HUES48 (cell line): ENCODE data around the gene GRID2IP.
"Not testable (repeated sequence)": the region's sequence is repeated elsewhere in the genome, so short reads cannot be mapped to it uniquely, and the experiment has no call there.

Source experiments
- H3K27ac ChIP-seq: one replicate; pipeline ENCODE4 v1.7.0; 2013; ENCODE audit warnings: low read depth, low read length, inconsistent platforms
- H3K27me3 ChIP-seq: 2 replicates; pipeline ENCODE4 v1.6.1; 2013; ENCODE audit warnings: mild to moderate bottlenecking, low read length; ENCODE audit not compliant: control insufficient read depth, insufficient read depth
- H3K36me3 ChIP-seq: 2 replicates; pipeline ENCODE4 v1.6.1; 2013; ENCODE audit warnings: low read length; ENCODE audit not compliant: control insufficient read depth, insufficient read depth
- H3K4me1 ChIP-seq: 2 replicates; pipeline ENCODE4 v1.6.1; 2013; ENCODE audit warnings: mild to moderate bottlenecking, low read length; ENCODE audit not compliant: control insufficient read depth, insufficient read depth
- H3K4me3 ChIP-seq: 2 replicates; pipeline ENCODE4 v1.5.1; 2013; ENCODE audit warnings: mild to moderate bottlenecking, low read depth, low read length
- H3K9ac ChIP-seq: 2 replicates; pipeline ENCODE4 v1.6.1; 2013; ENCODE audit warnings: mild to moderate bottlenecking, low read depth, low read length, moderate library complexity
- H3K9me3 ChIP-seq: 2 replicates; pipeline ENCODE4 v1.6.1; 2013; ENCODE audit warnings: low read length; ENCODE audit not compliant: control insufficient read depth, insufficient read depth

GRID2IP gene

DNA sequence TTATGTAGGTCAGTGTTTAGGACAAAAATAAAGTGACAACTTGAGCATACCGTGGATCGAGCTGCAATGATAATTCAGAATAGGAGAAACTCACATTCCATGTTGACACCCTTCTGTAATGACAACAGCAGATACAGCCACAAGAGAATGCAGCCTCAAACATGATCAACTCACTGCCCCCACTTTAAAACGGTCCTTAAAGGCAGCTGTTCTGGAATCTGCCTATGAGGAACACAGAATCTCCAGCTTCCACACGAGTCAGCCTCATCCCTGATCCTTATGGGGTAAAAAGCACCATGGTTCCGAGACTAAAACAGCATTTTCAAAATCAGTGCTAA, 71.0 kb downstream of the GRID2IP start:
- H3K4me3 ChIP-seq: no peak overlapping the region
- no peaks in the 10 kb centered on the region for H3K27me3 ChIP-seq
- H3K27ac ChIP-seq: no peak overlapping the region
- H3K9ac ChIP-seq: no peak overlapping the region
- peaks cover 19% of the 10 kb centered on the region; the same call in 1 of the 2 replicates for H3K36me3 ChIP-seq
- H3K9me3 ChIP-seq: no peaks in the 10 kb centered on the region
- no peaks in the 10 kb centered on the region for H3K4me1 ChIP-seq

DNA sequence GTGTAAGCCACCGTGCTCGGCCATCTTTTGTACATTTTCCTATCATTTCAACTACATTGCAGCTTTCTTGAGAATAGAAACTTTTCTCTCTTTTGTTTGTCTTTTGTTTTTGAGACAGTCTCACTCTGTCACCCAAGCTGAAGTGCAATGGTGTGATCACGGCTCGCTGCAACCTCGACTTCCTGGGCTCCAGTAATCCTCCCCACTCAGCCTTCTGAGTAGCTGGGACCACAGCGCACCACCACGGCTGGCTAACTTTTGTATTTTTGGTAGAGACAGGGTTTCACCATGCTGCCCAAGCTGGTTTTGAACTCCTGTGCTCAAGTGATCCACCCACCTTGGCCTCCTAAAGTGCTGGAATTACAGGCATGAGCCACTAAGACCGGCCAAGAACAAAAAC, 72.2 kb downstream of the GRID2IP start:
- Histone ChIP-seq H3K9me3 (no peaks in the 10 kb centered on the region), H3K9ac (no peak overlapping the region), H3K4me1 (no peaks in the 10 kb centered on the region), H3K4me3 (no peak overlapping the region), H3K27me3 (no peaks in the 10 kb centered on the region), H3K27ac (no peak overlapping the region), H3K36me3 (peaks cover 20% of the 10 kb centered on the region; the same call in 1 of the 2 replicates)

DNA sequence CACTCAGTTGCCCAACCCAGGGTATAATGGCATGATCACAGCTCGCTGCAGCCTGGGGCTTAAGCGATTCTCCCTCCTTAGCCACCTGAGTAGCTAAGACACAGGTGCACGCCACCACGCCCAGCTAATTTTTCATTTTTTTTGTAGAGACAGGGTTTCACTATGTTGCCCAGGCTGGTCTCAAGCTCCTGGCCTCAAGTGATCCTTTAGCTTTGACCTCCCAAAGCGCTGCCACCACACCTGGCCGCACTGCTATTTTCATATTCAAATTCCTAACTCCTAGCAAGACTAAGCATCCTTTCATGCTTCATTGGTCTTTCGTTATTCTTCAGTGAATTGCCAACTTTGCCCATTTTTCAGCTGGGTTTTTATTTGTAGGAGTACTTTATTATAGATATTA, 73.1 kb downstream of the GRID2IP start:
- Histone ChIP-seq H3K27me3 (no peaks in the 10 kb centered on the region), H3K9ac (no peak overlapping the region), H3K27ac (no peak overlapping the region), H3K4me3 (no peak overlapping the region), H3K4me1 (no peaks in the 10 kb centered on the region), H3K9me3 (no peaks in the 10 kb centered on the region), H3K36me3 (peaks cover 29% of the 10 kb centered on the region)

GRCh38 chr7:6477318-6477660, 74.0 kb downstream of the GRID2IP start:
- no peaks in the 10 kb centered on the region for H3K9me3 ChIP-seq
- H3K36me3 ChIP-seq: peaks cover 35% of the 10 kb centered on the region
- no peaks in the 10 kb centered on the region for H3K4me1 ChIP-seq
- H3K27ac ChIP-seq: no peak overlapping the region
- no peaks in the 10 kb centered on the region for H3K27me3 ChIP-seq
- no peak overlapping the region for H3K9ac ChIP-seq
- H3K4me3 ChIP-seq: no peak overlapping the region

GRCh38 chr7:6476596-6477317, 74.5 kb downstream of the GRID2IP start:
- Histone ChIP-seq H3K36me3 (peaks cover 37% of the 10 kb centered on the region), H3K4me3 (no peak overlapping the region), H3K4me1 (no peaks in the 10 kb centered on the region), H3K27ac (no peak overlapping the region), H3K27me3 (no peaks in the 10 kb centered on the region), H3K9me3 (no peaks in the 10 kb centered on the region), H3K9ac (no peak overlapping the region)

GRCh38 chr7:6475433-6476186, 75.7 kb downstream of the GRID2IP start:
- peaks cover 35% of the 10 kb centered on the region for H3K36me3 ChIP-seq
- no peaks in the 10 kb centered on the region for H3K27me3 ChIP-seq
- no peak overlapping the region for H3K9ac ChIP-seq
- no peaks in the 10 kb centered on the region for H3K4me1 ChIP-seq
- H3K27ac ChIP-seq: no peak overlapping the region
- H3K4me3 ChIP-seq: no peak overlapping the region
- no peaks in the 10 kb centered on the region for H3K9me3 ChIP-seq

DNA sequence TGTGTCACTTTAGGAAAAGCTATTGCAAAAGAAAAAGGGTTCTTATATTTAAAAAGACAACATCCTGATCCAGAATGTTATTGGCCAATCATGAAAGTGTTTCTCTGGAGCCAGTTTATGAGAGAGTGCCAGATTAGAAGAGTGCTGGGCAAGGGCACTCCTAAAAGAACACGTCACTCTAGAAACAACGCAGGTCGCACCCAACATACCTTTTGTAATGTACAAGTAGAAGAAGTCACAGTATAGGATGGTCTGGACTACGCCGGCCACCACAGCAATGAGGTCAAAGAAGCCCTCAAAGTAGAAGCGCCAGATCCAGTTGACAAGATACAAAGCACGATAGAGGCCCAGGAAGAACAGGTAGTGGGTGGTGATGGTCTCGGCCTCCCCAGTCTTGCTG, 85.4 kb downstream of the GRID2IP start:
- H3K4me3 ChIP-seq: no peak overlapping the region
- no peak overlapping the region for H3K27ac ChIP-seq
- H3K4me1 ChIP-seq: no peaks in the 10 kb centered on the region
- peaks cover 76% of the 10 kb centered on the region for H3K36me3 ChIP-seq
- 0 out of 2 replicates have a peak, but pooled peaks cover 3% of the 10 kb centered on the region for H3K9me3 ChIP-seq
- no peaks in the 10 kb centered on the region for H3K27me3 ChIP-seq
- H3K9ac ChIP-seq: no peak overlapping the region

GRCh38 chr7:6463609-6464008, 87.7 kb downstream of the GRID2IP start:
- not testable (repeated sequence) for H3K4me3 ChIP-seq, H3K27ac ChIP-seq, H3K9me3 ChIP-seq, H3K27me3 ChIP-seq, H3K4me1 ChIP-seq, H3K9ac ChIP-seq
- peaks cover 63% of the 10 kb centered on the region for H3K36me3 ChIP-seq

DNA sequence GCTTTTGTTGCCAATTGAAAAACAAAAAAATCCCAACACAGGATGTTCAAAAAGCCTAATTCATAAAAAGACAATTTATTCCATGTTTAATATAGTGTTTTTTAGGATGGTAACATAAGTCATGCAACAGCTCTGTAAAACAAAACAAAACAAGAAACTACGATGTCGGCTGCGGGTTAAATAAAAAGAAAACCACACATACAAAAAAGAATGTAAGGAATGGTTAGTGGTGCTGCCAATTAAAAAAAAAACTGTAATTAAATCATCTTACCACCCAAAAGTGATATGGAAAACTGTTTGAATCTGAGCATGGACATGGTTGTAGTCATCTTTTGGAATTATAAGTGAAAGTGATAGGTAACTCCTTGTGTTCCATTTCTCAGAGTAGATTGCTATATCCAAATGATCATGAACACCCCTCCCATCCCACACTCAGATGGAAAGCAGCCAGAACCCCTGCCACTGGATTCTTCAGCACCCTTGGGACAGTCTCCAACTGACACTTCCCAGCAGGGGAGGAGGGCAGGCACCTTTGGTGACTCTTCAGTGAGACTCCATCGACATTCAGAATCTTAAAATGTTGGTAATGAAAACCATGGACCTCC, 89.2 kb downstream of the GRID2IP start:
- H3K27ac ChIP-seq: no peak overlapping the region
- no peak overlapping the region for H3K9ac ChIP-seq
- peaks cover 52% of the 10 kb centered on the region for H3K36me3 ChIP-seq
- 0 out of 2 replicates have a peak, but pooled peaks cover 3% of the 10 kb centered on the region for H3K9me3 ChIP-seq
- H3K4me3 ChIP-seq: no peak overlapping the region
- no peaks in the 10 kb centered on the region for H3K4me1 ChIP-seq
- H3K27me3 ChIP-seq: no peaks in the 10 kb centered on the region

GRCh38 chr7:6460990-6461584, 90.2 kb downstream of the GRID2IP start:
- Histone ChIP-seq H3K9ac (no peak overlapping the region), H3K4me1 (no peaks in the 10 kb centered on the region), H3K4me3 (no peak overlapping the region), H3K36me3 (peaks cover 42% of the 10 kb centered on the region), H3K27me3 (no peaks in the 10 kb centered on the region), H3K27ac (no peak overlapping the region), H3K9me3 (no peaks in the 10 kb centered on the region)

DNA sequence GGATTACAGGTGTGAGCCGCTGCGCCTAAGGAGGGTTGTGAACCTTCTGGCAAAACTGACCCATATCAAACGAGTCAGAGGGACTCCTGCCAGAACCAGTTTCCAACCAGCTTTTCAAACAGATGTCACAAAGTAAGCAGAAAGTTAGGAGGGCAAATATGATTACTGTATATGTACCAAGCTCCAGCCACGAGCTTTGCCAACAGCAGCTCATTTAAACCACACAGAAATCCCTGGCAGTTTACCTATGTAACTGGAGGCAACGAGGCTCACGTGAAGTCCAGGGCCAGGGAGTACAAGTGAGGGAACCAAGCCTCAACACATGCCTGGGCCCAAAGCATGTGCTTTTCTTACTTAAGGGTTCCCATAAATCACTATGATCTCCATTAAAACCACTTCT, 91.0 kb downstream of the GRID2IP start:
- H3K36me3 ChIP-seq: peaks cover 34% of the 10 kb centered on the region
- no peak overlapping the region for H3K27ac ChIP-seq
- no peak overlapping the region for H3K4me3 ChIP-seq
- H3K4me1 ChIP-seq: no peaks in the 10 kb centered on the region
- no peaks in the 10 kb centered on the region for H3K9me3 ChIP-seq
- no peaks in the 10 kb centered on the region for H3K27me3 ChIP-seq
- H3K9ac ChIP-seq: no peak overlapping the region
